Stimulated activated CD4-positive, alpha-beta T cell treated with anti-CD3 and anti-CD28 coated beads, Interleukin-12 subunit alpha, Interleukin-12 subunit beta, amount 100 ng/mL, for 4 hours (primary cell): ENCODE data around the gene ADGRF5.

ENCODE experiments used
- DNase-seq: peaks from one replicate; pipeline ENCODE4 v3.0.0-alpha.2; 2020

ADGRF5 gene

DNA sequence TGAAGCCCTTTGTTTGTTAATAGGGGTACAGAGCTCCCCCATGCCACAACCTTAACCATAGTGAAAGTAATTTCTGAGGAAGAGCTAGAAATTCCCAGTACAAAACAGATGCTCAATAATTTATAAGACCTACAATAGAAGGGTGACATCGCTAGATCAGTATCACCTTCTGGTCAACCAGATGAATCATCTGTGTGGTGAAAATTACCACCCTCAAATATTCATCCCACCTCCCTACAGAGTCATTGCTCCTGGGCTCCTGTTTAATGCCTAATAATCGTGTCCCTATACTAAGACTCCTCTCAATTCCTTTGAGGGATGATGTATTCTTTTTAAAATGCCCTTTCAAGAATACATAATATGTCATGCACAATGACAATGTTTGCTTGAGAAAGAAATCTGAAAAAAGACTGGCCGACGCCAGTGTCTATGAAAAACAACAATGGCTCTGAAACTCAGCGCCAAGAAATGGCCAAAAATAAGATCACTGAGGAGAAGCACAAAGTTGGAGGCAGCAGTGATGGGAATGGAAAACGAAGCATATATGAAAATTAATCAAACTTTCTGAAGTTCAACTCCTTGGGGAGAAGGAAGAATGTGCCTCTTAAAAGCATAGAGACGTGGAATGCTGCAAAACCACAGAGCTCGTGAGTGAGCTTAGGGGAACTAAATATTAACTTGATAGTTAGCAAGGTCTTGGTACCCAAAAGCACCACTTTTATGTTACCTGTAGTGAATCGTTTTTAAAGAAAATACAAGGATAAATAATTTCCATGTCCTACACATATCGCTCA is 11.0 kb upstream of the ADGRF5 start:
- no peak for DNase-seq

DNA sequence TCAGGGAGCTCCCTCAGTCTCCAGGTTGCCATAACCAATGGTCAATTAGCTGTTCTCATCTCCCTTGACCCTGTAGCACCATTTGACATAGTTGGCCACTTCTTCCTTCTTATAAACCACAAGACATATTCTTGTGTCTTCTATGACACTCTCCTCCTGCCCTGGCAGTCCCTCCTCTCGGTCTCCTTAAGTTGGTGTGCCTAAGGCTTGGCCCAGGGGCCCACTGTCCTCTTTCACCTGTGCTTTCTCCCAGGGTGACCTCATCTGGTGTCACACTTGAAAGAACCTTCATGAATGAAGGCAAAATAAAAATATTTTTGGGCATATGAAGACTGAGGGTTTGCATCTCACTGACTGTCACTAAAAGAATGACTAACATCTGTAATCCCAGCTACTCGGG is 9.7 kb upstream of the ADGRF5 start:
- DNase-seq: no peak

DNA sequence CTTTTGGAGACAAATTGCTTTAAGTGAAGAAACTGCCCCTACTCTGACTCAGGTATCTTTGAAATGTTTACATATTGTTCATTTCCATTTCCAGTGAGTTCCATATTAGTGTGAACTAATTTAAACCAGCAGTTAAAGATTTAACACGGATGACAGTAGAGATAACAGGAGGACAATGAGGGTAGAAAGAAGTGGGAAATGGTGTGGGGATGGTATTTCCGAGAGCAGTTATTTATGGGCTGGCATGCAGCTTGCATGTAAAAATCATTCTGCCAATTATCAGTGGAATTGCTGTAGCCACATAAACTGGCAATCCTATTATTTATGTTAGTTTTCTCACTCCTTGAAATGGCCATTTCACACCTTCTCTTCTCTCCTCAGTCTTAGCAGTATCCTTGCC is 8.6 kb upstream of the ADGRF5 start:
- DNase-seq: no peak

DNA sequence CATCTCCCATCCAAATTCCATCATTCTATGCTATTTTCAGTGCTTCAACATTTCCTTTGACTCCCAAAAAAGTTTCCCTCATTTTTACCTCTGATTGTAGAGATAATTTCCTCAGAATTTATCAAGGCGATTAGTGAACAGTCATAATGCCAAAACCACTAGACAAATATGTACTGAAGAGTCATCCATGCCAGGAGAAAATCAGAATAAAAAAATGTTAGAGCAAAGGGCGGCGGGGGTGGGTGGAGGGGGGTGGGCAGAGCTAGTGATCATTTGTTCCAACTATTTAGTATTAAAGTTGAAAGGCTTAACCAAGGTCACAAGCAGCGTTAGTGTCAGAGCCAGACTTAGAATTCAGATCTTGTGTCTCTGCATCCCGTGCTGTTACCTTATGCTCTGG is 5.3 kb upstream of the ADGRF5 start:
- no peak for DNase-seq

DNA sequence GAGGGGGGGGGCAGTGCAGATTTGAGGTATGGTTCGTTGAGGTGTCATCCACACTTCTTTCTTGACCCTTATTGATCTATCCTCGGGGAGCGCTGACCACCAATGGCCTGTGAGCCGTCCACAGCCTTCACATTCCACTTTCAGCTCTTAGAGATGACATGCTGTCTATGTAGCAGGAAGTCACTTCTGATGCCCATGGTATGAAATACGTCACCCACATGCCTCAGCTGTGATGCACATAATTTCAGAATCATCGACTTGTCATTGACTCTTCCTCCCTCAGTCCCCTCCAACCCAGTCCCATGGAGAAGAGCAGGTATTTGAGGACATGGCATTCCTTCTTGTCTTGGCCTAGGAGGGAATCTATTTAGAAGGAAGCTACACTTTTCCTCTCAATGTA is 4.7 kb upstream of the ADGRF5 start:
- DNase-seq: no peak

DNA sequence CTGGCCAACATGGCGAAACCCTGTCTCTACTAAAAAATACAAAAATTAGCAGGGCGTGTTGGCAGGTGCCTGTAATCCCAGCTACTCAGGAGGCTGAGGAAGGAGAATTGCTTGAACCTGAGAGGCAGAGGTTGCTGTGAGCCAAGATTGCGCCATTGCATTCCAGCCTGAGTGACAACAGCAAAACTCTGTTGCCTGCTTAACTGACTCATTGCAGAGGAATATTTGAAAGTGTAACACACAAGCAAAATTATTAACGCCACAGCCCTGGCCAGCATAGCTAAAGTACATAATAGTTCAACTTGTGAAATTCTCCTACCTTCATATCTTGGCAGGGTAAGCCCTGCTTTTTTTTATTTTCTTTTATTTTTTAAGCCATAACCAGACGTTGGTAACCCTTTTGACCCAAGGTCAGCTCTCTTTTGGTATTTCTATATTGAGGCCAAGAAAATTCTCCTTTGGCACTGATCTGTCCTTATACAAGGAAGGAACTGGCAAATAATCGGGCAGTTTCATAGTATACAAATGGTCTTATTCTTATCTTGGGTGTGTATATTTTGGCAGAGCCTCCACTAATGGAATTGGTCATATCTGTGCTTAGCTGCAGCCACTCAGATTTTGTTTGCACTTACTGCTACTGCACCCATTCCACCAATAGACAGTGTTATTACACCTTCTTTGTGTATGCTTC is 4.0 kb upstream of the ADGRF5 start:
- no peak for DNase-seq

DNA sequence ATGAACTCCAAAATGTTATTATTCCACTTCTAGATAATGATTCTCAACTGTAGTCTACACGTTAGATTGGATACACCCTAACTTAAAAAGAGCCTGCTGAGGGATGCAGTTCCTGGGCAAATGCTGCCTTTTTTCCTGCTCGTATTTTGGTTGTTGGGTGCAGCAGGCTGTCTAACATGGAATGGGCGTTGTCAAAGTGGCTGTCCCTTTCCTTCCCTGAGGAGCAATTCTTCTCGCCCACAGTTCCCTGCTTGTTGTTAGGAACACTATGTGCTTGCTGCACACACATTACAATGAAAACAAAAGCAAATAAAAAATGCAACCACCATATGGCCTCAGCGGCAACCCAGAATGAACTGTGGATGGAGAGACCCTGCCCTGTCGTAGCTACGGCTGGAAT is 1.7 kb upstream of the ADGRF5 start:
- DNase-seq: no peak

DNA sequence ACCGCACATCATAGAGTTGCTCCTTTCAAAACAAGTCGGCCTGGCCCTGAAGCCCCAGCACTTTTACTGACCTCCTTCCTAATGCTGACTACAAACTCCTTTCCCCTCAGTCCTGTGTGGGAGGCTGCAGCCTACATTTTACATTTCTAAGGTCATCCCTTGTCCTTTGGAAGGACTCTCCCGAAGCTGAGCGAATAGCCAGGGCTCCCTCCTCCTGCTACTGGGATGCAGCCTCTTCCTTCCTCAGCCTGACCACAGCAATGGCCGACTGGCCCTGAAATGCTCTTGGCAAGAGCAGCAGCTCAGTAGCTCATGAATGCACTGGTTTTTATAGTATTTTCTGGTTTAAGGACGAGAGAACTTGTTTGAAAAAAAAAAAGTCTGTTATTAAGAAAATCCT is 679 bp downstream of the ADGRF5 start:
- no peak for DNase-seq

DNA sequence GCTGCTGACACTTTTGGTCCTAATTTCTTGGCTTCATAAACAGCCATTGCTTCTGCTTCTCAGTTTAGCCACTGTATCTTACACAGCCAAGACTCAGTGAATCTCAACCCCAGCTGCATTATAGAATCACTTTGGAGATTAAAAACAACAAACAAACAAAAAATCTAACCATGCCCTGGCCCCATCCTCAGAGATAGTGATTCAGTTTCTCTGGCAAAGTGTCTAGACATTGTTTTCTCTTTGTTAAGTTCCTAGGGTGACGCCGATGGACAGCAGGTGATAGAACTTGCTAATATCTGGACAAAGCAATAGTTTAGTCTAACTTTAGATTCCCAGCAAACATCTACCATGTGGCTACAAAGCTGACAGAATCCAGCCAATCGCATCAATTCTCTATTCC is 2.9 kb downstream of the ADGRF5 start:
- DNase-seq: no peak

DNA sequence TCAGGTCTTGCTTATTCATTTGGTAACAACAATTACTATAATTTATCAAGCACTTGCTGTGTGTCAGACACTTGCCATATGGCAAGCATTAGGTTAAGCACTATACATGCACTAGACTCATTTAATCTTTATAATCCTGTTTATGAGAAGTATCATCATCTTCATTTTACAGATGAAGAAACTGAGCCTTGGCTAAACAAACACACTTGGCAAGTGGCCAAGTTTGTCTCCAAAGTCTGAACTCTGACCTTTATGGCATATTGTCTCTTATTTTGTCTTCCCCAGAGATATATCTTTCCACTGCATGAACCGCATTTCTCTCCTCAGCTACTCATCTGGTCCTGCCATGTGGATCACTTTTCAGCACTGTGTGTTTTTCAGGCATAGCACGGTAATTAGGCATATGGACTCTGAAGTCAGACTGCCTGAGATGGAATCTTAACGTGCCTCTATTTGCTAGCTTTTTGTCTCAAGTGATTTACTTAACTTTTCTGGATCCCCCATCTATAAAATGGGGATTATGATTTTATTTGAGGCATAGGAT is 4.7 kb downstream of the ADGRF5 start:
- DNase-seq: no peak

DNA sequence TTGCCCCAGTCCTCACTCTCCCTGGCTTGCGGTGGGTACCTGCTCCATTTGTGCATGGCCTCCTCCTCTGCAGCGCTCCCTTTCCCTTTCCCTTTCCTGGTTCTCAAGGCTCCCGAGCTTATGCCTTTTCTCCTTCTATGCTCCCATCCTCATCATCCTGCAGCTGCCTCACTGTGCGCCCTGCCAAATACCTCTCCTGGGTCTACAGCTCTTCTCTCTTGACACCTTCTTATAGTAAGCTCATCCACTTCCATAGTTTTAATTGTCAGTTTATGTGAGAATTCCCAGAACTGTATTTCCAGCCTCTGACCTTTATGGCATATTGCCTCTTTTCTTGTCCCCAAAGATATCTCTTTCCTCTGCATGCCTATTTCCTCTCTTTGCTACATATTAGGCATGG is 5.9 kb downstream of the ADGRF5 start:
- DNase-seq: no peak

DNA sequence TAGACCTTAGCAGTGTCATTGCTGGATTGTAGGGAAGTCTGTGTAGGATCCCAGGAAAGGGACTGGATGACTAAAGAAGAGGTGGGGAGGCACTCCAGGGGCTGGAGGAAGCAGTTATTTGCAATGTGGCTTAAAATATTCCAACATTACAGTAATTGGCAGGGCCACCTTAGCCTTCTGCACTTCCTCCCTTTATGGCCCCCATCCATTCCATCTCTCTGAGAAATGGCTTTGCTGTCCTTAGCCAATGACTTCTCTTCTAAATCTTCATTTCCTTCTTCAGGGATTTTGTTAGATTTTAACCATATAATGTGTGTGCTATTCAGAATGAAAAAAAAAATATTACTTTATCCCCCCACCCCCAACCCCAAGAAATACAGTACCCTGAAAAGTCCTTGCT is 6.4 kb downstream of the ADGRF5 start:
- DNase-seq: no peak

DNA sequence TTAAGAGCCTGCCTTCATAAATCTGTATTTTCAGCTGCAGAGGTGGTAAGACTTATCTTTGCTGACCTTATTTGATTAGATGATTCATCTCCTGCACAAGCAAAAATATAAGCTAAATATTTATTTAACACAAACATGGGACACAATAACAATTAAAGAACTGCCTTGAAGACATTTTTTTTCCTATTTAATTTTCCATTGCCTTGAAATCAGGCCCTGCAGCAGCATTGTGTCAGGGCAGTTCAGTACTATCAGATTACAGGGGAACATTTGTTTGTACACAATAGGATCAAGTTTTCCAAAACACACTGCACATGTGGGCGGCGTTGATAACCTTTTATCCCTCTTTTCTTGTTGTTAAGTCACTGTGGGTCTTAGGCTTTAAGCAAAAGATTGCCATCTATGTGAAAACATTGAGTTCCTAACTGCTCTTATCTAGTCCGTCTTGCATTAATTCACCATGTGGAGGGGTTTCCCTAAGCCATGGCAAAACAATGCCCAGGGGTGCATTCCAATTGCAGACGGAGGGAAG is 7.4 kb downstream of the ADGRF5 start:
- DNase-seq: no peak

DNA sequence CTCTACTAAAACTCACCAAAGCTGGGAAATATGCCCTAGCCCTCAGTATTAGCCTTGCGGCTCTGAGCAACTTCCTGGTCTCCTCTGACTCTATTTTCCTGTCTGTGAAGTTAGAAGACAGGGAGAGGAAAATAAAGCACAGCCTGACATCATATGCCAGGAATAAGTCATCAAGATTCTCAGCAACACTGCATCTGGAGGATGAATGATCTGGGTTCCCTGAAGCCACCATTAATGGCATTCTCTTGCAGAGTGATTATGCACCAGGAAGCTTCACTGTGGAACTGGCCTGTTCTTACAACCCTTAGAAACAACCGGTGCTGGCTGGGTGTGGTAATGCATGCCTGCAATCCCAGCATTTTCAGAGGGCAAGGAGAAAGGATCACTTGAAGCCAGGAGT is 12.4 kb downstream of the ADGRF5 start:
- no peak for DNase-seq

DNA sequence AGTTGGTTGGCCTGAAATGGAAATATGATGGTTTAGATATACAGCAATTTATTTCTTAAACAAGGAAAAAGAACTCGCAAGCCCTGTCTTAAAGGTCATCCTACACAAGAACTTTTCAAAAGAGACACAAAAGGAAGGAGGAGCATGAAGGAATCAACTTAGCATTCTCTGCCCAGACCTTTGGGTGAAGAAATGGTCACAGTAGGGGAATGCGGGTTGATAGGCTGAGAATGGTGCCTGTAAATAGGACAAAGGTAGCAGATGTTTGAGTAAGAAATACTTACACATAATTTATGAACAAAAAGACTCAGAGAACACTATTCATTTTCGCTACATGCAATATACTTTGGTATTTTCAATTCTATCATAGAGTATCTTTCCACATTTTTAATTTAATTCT is 15.0 kb downstream of the ADGRF5 start:
- no peak for DNase-seq

DNA sequence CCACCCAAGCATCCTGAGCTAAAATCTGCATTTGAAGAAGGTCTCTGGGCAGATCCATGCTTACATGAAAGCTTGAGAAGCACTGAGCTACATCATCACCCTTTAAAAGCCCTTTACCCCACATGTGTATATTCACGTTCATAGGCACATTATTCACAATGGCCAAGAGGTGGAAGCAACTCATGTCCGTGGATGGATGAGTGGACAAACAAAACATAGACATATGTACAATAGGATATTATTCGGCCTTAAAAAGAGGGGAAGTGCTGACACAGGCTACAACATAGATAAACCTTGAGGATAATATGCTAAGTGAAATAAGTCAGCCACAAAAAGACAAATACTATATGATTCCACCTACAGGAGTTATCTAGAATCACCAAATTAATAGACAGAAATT is 17.6 kb downstream of the ADGRF5 start:
- DNase-seq: no peak

DNA sequence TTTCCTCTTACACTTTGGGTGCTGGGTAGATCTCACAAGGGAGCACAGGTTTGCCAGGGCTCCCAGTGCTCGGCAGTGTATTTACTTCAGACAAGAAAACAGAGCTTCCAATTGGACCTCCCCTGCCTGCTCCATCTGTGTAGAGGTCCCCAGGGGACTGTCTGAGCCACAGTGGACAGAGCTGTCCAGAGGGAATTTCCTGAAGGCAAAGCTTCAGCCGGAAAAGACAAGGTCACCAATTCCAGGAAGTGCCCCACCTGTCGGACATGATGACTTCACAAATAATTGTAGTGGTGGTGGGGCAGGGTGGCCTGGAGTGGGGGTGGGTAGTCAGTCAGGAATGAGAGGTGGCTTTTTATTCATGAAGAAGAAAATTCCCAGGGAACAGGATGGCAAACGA is 18.6 kb downstream of the ADGRF5 start:
- no peak for DNase-seq

DNA sequence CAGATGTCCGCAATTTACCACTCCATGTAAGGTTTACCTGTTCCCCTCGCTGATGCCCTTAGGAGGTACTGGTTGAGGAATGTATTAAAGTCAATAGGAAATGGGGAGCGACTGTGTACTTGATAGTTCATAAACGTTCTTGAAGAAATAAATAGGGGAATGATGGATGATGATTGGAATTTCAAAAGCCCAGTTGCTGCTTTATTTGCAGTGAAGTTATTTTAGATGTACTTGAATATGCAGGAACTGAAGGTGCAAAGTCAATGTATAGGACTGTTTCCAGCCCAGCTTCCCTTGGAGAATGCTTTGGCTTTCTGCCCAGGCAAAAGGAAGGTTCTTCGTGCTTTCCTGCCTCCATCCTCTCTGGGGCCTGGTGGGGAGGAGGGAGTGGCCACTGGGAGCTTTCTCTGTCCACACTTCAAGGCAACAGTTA is 19.8 kb downstream of the ADGRF5 start:
- no peak for DNase-seq

DNA sequence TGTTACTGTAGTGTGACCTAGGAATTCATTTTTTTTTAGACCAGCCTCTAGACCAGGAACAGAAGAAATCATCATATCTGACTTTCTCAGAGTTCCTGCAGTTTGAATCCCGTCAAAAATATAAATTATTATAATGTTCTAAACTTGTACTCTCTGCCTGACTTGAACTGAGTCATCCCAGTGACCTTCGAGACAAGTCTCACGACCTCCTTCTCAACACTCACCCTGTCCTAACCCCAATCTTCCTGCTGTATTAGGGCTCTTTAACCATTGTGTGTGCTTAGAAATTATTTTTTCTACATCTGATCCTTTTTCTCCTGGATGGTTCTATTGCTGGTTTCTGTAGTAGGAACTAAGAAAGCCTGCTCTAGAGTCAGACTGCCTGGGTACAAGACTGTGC is 21.5 kb downstream of the ADGRF5 start:
- no peak for DNase-seq

DNA sequence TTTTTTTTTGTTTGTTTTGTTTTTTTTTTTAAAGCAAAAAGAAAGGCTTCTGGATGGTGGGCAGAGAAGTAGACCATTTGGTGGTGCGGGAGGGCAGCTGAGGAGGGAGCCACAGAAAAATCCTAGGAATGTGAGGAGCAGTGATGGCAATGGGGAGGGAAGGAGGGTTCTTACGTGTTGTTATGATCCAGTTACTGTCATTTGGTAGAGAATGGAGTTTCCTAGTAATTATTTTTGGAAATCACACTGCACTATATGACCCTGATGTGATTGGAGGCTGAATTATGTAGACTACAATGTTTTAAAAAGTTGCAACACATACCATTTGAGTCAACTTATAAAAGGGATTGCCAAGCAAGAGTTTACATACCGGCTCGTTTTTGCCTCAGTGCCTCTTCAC is 22.1 kb downstream of the ADGRF5 start:
- DNase-seq: no peak

DNA sequence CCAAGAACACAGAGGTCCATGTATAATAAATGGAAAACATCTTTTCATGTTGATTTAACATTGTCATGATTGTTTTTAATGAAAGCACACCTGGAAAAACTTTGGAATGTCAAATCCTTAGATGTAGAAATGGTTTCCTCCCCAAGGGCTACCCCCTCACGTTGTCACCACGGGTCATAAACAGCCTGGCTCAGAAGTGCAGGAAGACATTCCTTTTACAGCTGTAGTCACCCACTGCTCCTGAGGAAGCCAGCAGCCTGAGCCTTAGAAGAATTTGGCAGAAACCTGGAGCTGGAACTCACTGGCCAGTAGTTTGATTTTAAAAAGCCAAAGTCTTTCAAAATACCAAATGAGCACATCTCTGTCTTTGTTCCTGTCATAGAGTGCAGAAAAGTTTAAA is 23.7 kb downstream of the ADGRF5 start:
- DNase-seq: no peak

DNA sequence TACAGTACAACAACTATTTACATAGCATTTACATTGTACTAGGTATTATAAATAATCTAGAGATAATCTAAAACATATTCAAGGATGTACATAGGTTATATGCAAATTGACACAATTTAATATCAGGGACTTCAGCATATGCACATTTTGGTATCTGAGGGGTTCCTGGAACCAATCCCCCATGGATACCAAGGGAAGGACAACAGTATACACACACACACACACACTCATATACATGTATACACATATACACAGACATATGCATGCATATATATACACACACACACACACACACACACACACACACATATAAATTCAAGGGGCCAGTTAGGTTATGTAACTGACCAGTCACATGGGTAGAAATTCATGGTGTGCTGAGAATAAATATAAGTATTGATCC is 24.9 kb downstream of the ADGRF5 start:
- DNase-seq: no peak

DNA sequence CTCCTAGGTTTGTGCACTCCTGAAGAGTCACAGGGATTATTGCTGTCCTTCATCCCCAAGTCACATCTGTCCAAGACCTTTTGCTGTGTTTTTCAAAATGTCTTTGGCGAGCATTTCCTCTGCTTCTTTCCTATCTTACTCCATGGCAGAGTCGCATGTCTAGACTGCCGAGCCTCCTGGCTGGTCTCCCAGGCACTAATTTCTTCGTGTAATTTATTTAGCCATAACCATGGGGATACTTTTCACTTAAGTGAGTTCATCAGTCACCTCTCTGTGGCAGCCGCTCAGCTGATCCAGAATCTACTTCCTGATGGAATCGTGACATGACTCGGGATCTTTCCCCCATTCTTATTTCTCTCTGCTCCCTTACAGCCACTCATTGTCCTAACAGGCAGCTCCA is 25.8 kb downstream of the ADGRF5 start:
- DNase-seq: no peak

DNA sequence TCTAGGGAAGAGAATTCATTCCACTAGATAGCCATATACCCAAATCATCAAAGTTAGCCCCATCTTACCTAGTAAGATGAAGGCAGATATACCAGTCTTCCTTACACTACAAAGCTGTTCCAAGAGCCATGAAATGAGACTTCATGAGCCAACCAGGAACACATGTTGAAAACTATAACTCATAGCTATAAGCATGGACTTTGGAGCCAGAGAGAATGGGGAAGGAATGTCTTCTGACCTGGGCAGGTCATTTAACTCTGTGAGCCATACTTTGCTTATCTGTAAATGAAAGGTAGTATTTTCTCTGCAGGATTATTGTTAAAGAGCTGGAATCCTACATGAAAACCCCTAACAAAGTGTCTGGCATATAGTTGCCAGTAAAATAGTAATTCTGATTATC is 27.3 kb downstream of the ADGRF5 start:
- no peak for DNase-seq
